Tibial artery (tissue), 4 donors: Measurements from ENCODE around the gene TREML2.

Source experiments
- DNase-seq, 2 donors: peaks; one replicate each; pipeline ENCODE4 v3.0.0-alpha.2; 2019
- H3K27ac ChIP-seq, 2 donors: fragments of 200-600 bp; sonication (generic) in 1 of 2; 1 replicate in 1 of 2; 2 replicates in 1 of 2; pipeline ENCODE4 v1.5.1; 2018 to 2019; ENCODE audit warnings: mild to moderate bottlenecking in 1 of 2
- H3K27me3 ChIP-seq, 2 donors: fragments of 200-600 bp; sonication (generic) in 1 of 2; one replicate each; pipeline versions ENCODE4 v1.5.1 to v1.6.0; 2016 to 2019
- H3K36me3 ChIP-seq, 3 donors: fragments of 200-600 bp; sonication (generic) in 2 of 3; one replicate each; pipeline ENCODE4 v1.5.1; 2016 to 2019; ENCODE audit warnings: mild to moderate bottlenecking in 2 of 3
- H3K4me1 ChIP-seq, 4 donors: fragments of 200-600 bp; sonication (generic) in 2 of 4; 1 replicate in 3 of 4; 2 replicates in 1 of 4; pipeline ENCODE4 v1.5.1; 2016 to 2019
- H3K4me3 ChIP-seq, 2 donors: fragments of 200-600 bp; sonication (generic) in 1 of 2; 1 replicate in 1 of 2; 2 replicates in 1 of 2; pipeline ENCODE4 v1.5.1; 2018 to 2019; ENCODE audit warnings: mild to moderate bottlenecking in 2 of 2
- H3K9me3 ChIP-seq, 3 donors: fragments of 200-600 bp; sonication (generic) in 1 of 3; one replicate each; pipeline ENCODE4 v1.5.1; 2016 to 2019
- intact Hi-C: fragments of 100-400 bp; cut with DNase I; formaldehyde crosslinking; loops from one replicate; pipeline ENCODE4 v1.15.0; 2023; ENCODE audit warnings: low total_unique reads
- TF ChIP-seq, protein P1 (sequence below), 2 experiments: fragments of 200-600 bp in 1 of 2; fragments of 450-650 bp in 1 of 2; IDR thresholded peaks; one replicate each; pipeline ENCODE4 v1.5.1; 2017 to 2019; ENCODE audit warnings: antibody characterized with exemption in 2 of 2, mild to moderate bottlenecking in 1 of 2, moderate library complexity in 1 of 2

Gene TREML2

DNA sequence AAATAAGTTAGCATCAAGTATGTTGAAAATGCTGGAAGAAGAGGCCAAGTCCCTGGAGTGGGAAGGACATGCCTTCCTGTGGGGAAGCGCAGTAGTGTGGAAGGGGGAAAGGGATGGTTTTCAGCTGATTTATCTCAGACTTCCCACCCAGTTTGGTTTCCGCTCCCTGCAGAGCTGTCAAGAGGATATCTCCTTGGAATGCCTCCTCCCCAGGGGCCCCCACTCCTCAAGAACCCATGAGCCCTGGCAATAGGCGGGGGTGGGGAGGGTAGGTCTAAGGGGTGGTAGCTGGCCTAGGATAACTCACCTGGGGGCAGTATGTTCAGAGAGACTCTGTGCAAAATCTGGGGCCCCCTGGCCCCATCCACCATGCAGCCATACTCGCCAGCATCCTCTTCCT, 47.5 kb downstream of the TREML2 start:
- Histone ChIP-seq H3K4me1 (no peaks in the 10 kb centered on the region), H3K36me3 (peaks cover 0 to 7% (median 5%) of the 10 kb centered on the region in 3 donors), H3K4me3 (no peak overlapping the region), H3K27ac (no peak overlapping the region), H3K9me3 (no peaks in the 10 kb centered on the region), H3K27me3 (no peaks in the 10 kb centered on the region)
- intact Hi-C loops = no loop called here
- no peak for DNase-seq
- TF ChIP-seq, protein P1, sequence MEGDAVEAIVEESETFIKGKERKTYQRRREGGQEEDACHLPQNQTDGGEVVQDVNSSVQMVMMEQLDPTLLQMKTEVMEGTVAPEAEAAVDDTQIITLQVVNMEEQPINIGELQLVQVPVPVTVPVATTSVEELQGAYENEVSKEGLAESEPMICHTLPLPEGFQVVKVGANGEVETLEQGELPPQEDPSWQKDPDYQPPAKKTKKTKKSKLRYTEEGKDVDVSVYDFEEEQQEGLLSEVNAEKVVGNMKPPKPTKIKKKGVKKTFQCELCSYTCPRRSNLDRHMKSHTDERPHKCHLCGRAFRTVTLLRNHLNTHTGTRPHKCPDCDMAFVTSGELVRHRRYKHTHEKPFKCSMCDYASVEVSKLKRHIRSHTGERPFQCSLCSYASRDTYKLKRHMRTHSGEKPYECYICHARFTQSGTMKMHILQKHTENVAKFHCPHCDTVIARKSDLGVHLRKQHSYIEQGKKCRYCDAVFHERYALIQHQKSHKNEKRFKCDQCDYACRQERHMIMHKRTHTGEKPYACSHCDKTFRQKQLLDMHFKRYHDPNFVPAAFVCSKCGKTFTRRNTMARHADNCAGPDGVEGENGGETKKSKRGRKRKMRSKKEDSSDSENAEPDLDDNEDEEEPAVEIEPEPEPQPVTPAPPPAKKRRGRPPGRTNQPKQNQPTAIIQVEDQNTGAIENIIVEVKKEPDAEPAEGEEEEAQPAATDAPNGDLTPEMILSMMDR (IDR thresholded peaks at IDR 0.05) = no peak

GRCh38 chr6:41150671-41151070, 50.3 kb downstream of the TREML2 start:
- no peak for DNase-seq
- H3K27ac ChIP-seq = no peak overlapping the region
- TF ChIP-seq, protein P1 (IDR thresholded peaks at IDR 0.05) = no peak
- H3K9me3 ChIP-seq = no peaks in the 10 kb centered on the region
- H3K27me3 ChIP-seq = no peaks in the 10 kb centered on the region
- H3K4me3 ChIP-seq = no peak overlapping the region
- no peaks in the 10 kb centered on the region for H3K4me1 ChIP-seq
- H3K36me3 ChIP-seq = peaks cover 0 to 7% (median 7%) of the 10 kb centered on the region in 3 donors
- intact Hi-C loops = no loop called here

DNA sequence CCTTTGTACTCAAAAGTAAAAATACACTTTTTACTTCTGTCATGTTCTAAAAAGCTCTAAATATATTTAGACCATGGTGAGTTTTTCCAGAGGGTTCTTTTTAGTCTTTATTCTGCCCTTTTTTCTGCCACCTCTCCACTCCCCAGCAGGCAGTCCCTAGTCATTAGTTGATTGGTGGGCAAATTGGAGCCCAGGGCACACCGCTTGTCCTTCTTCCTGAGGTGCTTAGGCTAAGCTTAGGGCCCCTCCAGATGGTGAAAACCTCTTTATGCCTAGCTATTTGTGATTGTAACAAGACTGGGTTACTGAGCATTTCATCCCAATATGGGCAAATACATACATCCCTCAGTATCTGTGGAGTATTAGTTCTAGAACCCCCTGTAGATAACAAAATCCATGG, 53.0 kb downstream of the TREML2 start:
- no peaks in the 10 kb centered on the region for H3K9me3 ChIP-seq
- H3K27me3 ChIP-seq = no peaks in the 10 kb centered on the region
- no peaks in the 10 kb centered on the region for H3K4me1 ChIP-seq
- no peak overlapping the region for H3K4me3 ChIP-seq
- H3K36me3 ChIP-seq = peaks cover 0 to 7% (median 7%) of the 10 kb centered on the region in 3 donors
- intact Hi-C loops = no loop called here
- TF ChIP-seq, protein P1 (IDR thresholded peaks at IDR 0.05) = no peak
- no peak for DNase-seq
- no peak overlapping the region for H3K27ac ChIP-seq
